CD4-positive, alpha-beta T cell (primary cell): ENCODE data around the gene RAB3GAP1. TPM values are rescaled to one million over a fixed set of nuclear protein-coding genes. Genes with fewer than 3 reads are reported as not detected.
"Not testable (repeated sequence)": the region's sequence is repeated elsewhere in the genome, so short reads cannot be mapped to it uniquely, and the experiment has no call there.

Experiments used
- ATAC-seq: fragments of 200-7000 bp; cut with Tn5 transposase; one replicate; pipeline ENCODE4 v1.10.0; 2022; ENCODE audit warnings: mild to moderate bottlenecking; ENCODE audit not compliant: poor library complexity
- CTCF ChIA-PET: fragments of 350-600 bp; sonication (Branson Sonifier 250); formaldehyde crosslinking; loops from one replicate; lab custom pipeline; 2021; ENCODE audit warnings: antibody characterized with exemption, inconsistent platforms; lab: Charles Lee
- POLR2A ChIA-PET: fragments of 350-600 bp; sonication (Branson Sonifier 250); formaldehyde crosslinking; loops from one replicate; lab custom pipeline; 2021; ENCODE audit warnings: antibody characterized with exemption, inconsistent platforms; lab: Charles Lee
- DNase-seq, 14 experiments: peaks; one replicate each; pipeline ENCODE4 v3.0.0-alpha.2; 2013 to 2020; ENCODE audit warnings: mixed read lengths in 2 of 14
- H3K27ac ChIP-seq, 2 donors: one replicate each; pipeline versions ENCODE4 v1.5.1 to v1.7.0; 2013; ENCODE audit warnings: low read length in 2 of 2, low read depth in 1 of 2, mild to moderate bottlenecking in 1 of 2
- H3K27me3 ChIP-seq, 2 experiments: 1 replicate in 1 of 2; 2 replicates in 1 of 2; pipeline versions ENCODE4 v1.6.1 to v1.7.0; 2013; ENCODE audit warnings: low read length in 2 of 2, control low read depth in 1 of 2, mild to moderate bottlenecking in 1 of 2, moderate library complexity in 1 of 2; ENCODE audit not compliant: insufficient read depth in 2 of 2, control insufficient read depth in 1 of 2
- H3K36me3 ChIP-seq: one replicate; pipeline ENCODE4 v1.6.1; 2013; ENCODE audit warnings: low read length, control low read depth; ENCODE audit not compliant: insufficient read depth
- H3K4me1 ChIP-seq: one replicate; pipeline ENCODE4 v1.6.1; 2013; ENCODE audit warnings: low read length, control low read depth; ENCODE audit not compliant: insufficient read depth
- H3K4me3 ChIP-seq: one replicate; pipeline ENCODE4 v1.5.1; 2013; ENCODE audit warnings: mild to moderate bottlenecking, low read length, moderate library complexity
- H3K9me3 ChIP-seq, 2 experiments: 1 replicate in 1 of 2; 2 replicates in 1 of 2; pipeline versions ENCODE4 v1.6.1 to v1.7.0; 2013; ENCODE audit warnings: low read length in 2 of 2, mild to moderate bottlenecking in 2 of 2, control low read depth in 1 of 2, moderate library complexity in 1 of 2; ENCODE audit not compliant: control insufficient read depth in 1 of 2, insufficient read depth in 1 of 2
- H3K27ac Mint-ChIP-seq: one replicate; pipeline ENCODE4 v1.8.0; 2020; ENCODE audit warnings: mixed read lengths
- H3K27me3 Mint-ChIP-seq: one replicate; pipeline ENCODE4 v1.8.0; 2021; ENCODE audit warnings: mixed read lengths
- H3K36me3 Mint-ChIP-seq: one replicate; pipeline ENCODE4 v1.8.0; 2021; ENCODE audit warnings: low read depth, mixed read lengths
- H3K4me1 Mint-ChIP-seq: one replicate; pipeline ENCODE4 v1.8.0; 2021; ENCODE audit warnings: low read depth, mixed read lengths
- H3K4me3 Mint-ChIP-seq: one replicate; pipeline ENCODE4 v1.8.0; 2020; ENCODE audit warnings: mild to moderate bottlenecking, mixed read lengths
- H3K9me3 Mint-ChIP-seq: one replicate; pipeline ENCODE4 v1.8.0; 2020; ENCODE audit warnings: mixed read lengths
- CTCF ChIP-seq: fragments of 200-600 bp; IDR thresholded peaks from one replicate; pipeline ENCODE4 v1.8.0; 2022; ENCODE audit warnings: antibody characterized with exemption, mild to moderate bottlenecking
- intact Hi-C, 2 experiments: fragments of 100-400 bp; cut with DNase I in 1 of 2; cut with micrococcal nuclease in 1 of 2; formaldehyde crosslinking; loops; one replicate each; pipeline versions ENCODE4 v1.15.1 to v1.9.0; 2023 to 2025; cut with DNase I, micrococcal nuclease
- total RNA-seq, 174 experiments: library from RNA in 2 of 174; stranded (reverse) in 2 of 174; gene quantifications; one replicate each; pipeline ENCODE4 v1.2.3 and lab custom pipeline; 2021 to 2026

Gene RAB3GAP1
- total RNA-seq, 2 experiments from 2014 or later: 35.9 to 37.0 TPM

- Histone ChIP-seq H3K4me1 (no peaks in the 10 kb centered on the region), H3K27ac (no peak overlapping the region), H3K36me3 (peaks cover 12% of the 10 kb centered on the region), H3K27me3 (no peaks in the 10 kb centered on the region), H3K4me3 (no peak overlapping the region), H3K9me3 (peaks cover 4 to 12% of the 10 kb centered on the region in 2 experiments)
- ChIA-PET POLR2A (interaction anchor here (0.6 kb wide), 1 partner anchor 117 kb away, joined by 3 read pairs; no protein-coding TSS in a partner anchor), CTCF (no interaction called here)
- Mint-ChIP-seq H3K4me1 (peaks cover 10% of the 10 kb centered on the region), H3K36me3 (peaks cover 76% of the 10 kb centered on the region), H3K4me3 (no peak overlapping the region), H3K27ac (peak overlapping the region; percentile 37), H3K9me3 (no peaks in the 10 kb centered on the region), H3K27me3 (no peaks in the 10 kb centered on the region)
- no peak for ATAC-seq
- TF ChIP-seq CTCF: no peak
- intact Hi-C loops: loop anchor here in 1 of 2 experiments (5.0 kb wide), 1 partner anchor 52 kb away; the partner anchor contains the start of gene RAB3GAP1
- no peak for DNase-seq
Measured at GRCh38 chr2:135103843-135104242, 51.8 kb downstream of the RAB3GAP1 start.

- H3K4me1 Mint-ChIP-seq, DNase-seq, H3K4me3 ChIP-seq, H3K4me3 Mint-ChIP-seq, H3K27me3 Mint-ChIP-seq, ATAC-seq, intact Hi-C loops, H3K27ac ChIP-seq, H3K27me3 ChIP-seq, CTCF ChIA-PET, H3K36me3 ChIP-seq, H3K27ac Mint-ChIP-seq, POLR2A ChIA-PET, H3K9me3 Mint-ChIP-seq, H3K4me1 ChIP-seq: not testable (repeated sequence)
- peaks cover 72% of the 10 kb centered on the region for H3K36me3 Mint-ChIP-seq
- H3K9me3 ChIP-seq: peaks cover 4 to 12% of the 10 kb centered on the region in 2 experiments
Measured at GRCh38 chr2:135105513-135106316, 53.6 kb downstream of the RAB3GAP1 start.

- POLR2A ChIA-PET: interaction anchor here (1.4 kb wide), 1 partner anchor 60 kb away, joined by 3 read pairs; no protein-coding TSS in a partner anchor
Measured at GRCh38 chr2:135113322-135113721, 61.2 kb downstream of the RAB3GAP1 start.

More at GRCh38 chr2:135113322-135113721, 61.2 kb downstream of the RAB3GAP1 start:
- Histone ChIP-seq H3K9me3 (no peaks in the 10 kb centered on the region), H3K4me1 (no peaks in the 10 kb centered on the region), H3K4me3 (no peak overlapping the region), H3K27ac (no peak overlapping the region), H3K36me3 (peaks cover 40% of the 10 kb centered on the region), H3K27me3 (no peaks in the 10 kb centered on the region)
- TF ChIP-seq CTCF: no peak
- Mint-ChIP-seq H3K4me1 (peaks cover 11% of the 10 kb centered on the region), H3K27me3 (no peaks in the 10 kb centered on the region), H3K4me3 (no peak overlapping the region), H3K27ac (no peak overlapping the region), H3K36me3 (peaks cover 66% of the 10 kb centered on the region), H3K9me3 (no peaks in the 10 kb centered on the region)
- ATAC-seq: no peak
- CTCF ChIA-PET: no interaction called here
- intact Hi-C loops: no loop called here
- DNase-seq: no peak
